ENCODE data around the gene FAM43A. TPM values are rescaled to one million over a fixed set of nuclear protein-coding genes. Genes with fewer than 3 reads are reported as not detected.
A peak's percentile ranks its signal among the peaks of the same experiment; 100 is the strongest.

Gene FAM43A
- total and polyA plus RNA-seq, 8 donors = 1.2 to 2.8 (median 1.7) TPM

- no peak for FAIRE-seq
- TF ChIP-seq CTCF (IDR thresholded peaks at IDR 0.05) = no peak
- intact Hi-C loops (cut with DNase I) = no loop called here
- Histone ChIP-seq H3K36me3 (no peaks in the 10 kb centered on the region), H3K27ac (no peak overlapping the region), H3K4me1 (no peaks in the 10 kb centered on the region), H3K4me3 (no peak overlapping the region), H3K9me3 (no peaks in the 10 kb centered on the region), H3K27me3 (no peaks in the 10 kb centered on the region)
- peak in 2 of 6 donors; percentile 11 to 37 for DNase-seq
- WGBS, 2 donors = 51 to 61% methylated on average over 8 of the region's 8 CpGs
- peak; percentile 38 to 74 (median 59) for ATAC-seq
Observed at GRCh38 chr3:194715022-194715800, 29.5 kb downstream of the FAM43A start.

GRCh38 chr3:194718079-194718478, 32.4 kb downstream of the FAM43A start:
- no peak for ATAC-seq
- intact Hi-C loops (cut with DNase I) = no loop called here
- no peak overlapping the region for H3K4me3 ChIP-seq
- no peaks in the 10 kb centered on the region for H3K9me3 ChIP-seq
- TF ChIP-seq CTCF (IDR thresholded peaks at IDR 0.05) = no peak
- H3K27me3 ChIP-seq = no peaks in the 10 kb centered on the region
- H3K4me1 ChIP-seq = no peaks in the 10 kb centered on the region
- 80 to 91% methylated on average over 2 of the region's 2 CpGs for WGBS, 2 donors
- no peaks in the 10 kb centered on the region for H3K36me3 ChIP-seq
- H3K27ac ChIP-seq = no peak overlapping the region
- DNase-seq = no peak
- no peak for FAIRE-seq

- WGBS, 2 donors = 73 to 79% methylated on average over 6 of the region's 6 CpGs
- no peaks in the 10 kb centered on the region for H3K4me1 ChIP-seq
- no peaks in the 10 kb centered on the region for H3K27me3 ChIP-seq
- H3K4me3 ChIP-seq = no peak overlapping the region
- no peaks in the 10 kb centered on the region for H3K9me3 ChIP-seq
- intact Hi-C loops (cut with DNase I) = no loop called here
- ATAC-seq = no peak
- H3K36me3 ChIP-seq = no peaks in the 10 kb centered on the region
- no peak for FAIRE-seq
- no peak for DNase-seq
- H3K27ac ChIP-seq = no peak overlapping the region
- no peak for TF ChIP-seq CTCF (IDR thresholded peaks at IDR 0.05)
Observed at GRCh38 chr3:194720048-194720447, 34.4 kb downstream of the FAM43A start.

- ATAC-seq (no peak), FAIRE-seq (no peak), DNase-seq (no peak)
- 35 to 60% methylated on average over 7 of the region's 7 CpGs for WGBS, 2 donors
- no peaks in the 10 kb centered on the region for H3K36me3 ChIP-seq
- no peak overlapping the region for H3K4me3 ChIP-seq
- no peak for TF ChIP-seq CTCF (IDR thresholded peaks at IDR 0.05)
- H3K9me3 ChIP-seq = no peaks in the 10 kb centered on the region
- intact Hi-C loops (cut with DNase I) = no loop called here
- no peaks in the 10 kb centered on the region for H3K27me3 ChIP-seq
- H3K4me1 ChIP-seq = no peaks in the 10 kb centered on the region
- H3K27ac ChIP-seq = no peak overlapping the region
Observed at GRCh38 chr3:194723846-194724618, 38.3 kb downstream of the FAM43A start.

- FAIRE-seq (no peak), DNase-seq (no peak), ATAC-seq (no peak)
- intact Hi-C loops (cut with DNase I) = no loop called here
- no peaks in the 10 kb centered on the region for H3K9me3 ChIP-seq
- no peak overlapping the region for H3K4me3 ChIP-seq
- no peaks in the 10 kb centered on the region for H3K36me3 ChIP-seq
- H3K27ac ChIP-seq = no peak overlapping the region
- no peaks in the 10 kb centered on the region for H3K27me3 ChIP-seq
- no peaks in the 10 kb centered on the region for H3K4me1 ChIP-seq
- WGBS, 2 donors = 50 to 64% methylated on average over 5 of the region's 5 CpGs
- TF ChIP-seq CTCF (IDR thresholded peaks at IDR 0.05) = no peak
Observed at GRCh38 chr3:194725346-194725745, 39.7 kb downstream of the FAM43A start.

All from pancreas (tissue), 10 donors.